CMK (cell line): Measurements from ENCODE around the gene SCAF8.
"Not testable (repeated sequence)": the region's sequence is repeated elsewhere in the genome, so short reads cannot be mapped to it uniquely, and the experiment has no call there.

Experiments used
- DNase-seq: peaks from one replicate; pipeline ENCODE4 v3.0.0-alpha.2; 2010; ENCODE audit warnings: low read depth

The SCAF8 gene

GRCh38 chr6:154733626-154734382 lies 588 bp downstream of the SCAF8 start:
- peak; percentile 82 for DNase-seq

GRCh38 chr6:154736618-154737259 lies 3.5 kb downstream of the SCAF8 start:
- DNase-seq: no peak

GRCh38 chr6:154737424-154737823 lies 4.2 kb downstream of the SCAF8 start:
- DNase-seq: no peak

GRCh38 chr6:154738551-154738961 lies 5.3 kb downstream of the SCAF8 start:
- no peak for DNase-seq

- no peak for DNase-seq
Measured at GRCh38 chr6:154740658-154741057, 7.4 kb downstream of the SCAF8 start.

- no peak for DNase-seq
Measured at GRCh38 chr6:154742891-154743290, 9.7 kb downstream of the SCAF8 start.

- DNase-seq: not testable (repeated sequence)
Measured at GRCh38 chr6:154744029-154744745, 11.0 kb downstream of the SCAF8 start.

- DNase-seq: no peak
Measured at GRCh38 chr6:154745243-154745642, 12.0 kb downstream of the SCAF8 start.

GRCh38 chr6:154749341-154749740 lies 16.1 kb downstream of the SCAF8 start:
- DNase-seq: no peak

- DNase-seq: no peak
Measured at GRCh38 chr6:154751011-154751800, 18.0 kb downstream of the SCAF8 start.

GRCh38 chr6:154752022-154752421 lies 18.8 kb downstream of the SCAF8 start:
- DNase-seq: no peak

- DNase-seq: no peak
Measured at GRCh38 chr6:154754152-154754551, 20.9 kb downstream of the SCAF8 start.

GRCh38 chr6:154757352-154758050 lies 24.3 kb downstream of the SCAF8 start:
- no peak for DNase-seq

GRCh38 chr6:154758125-154758524 lies 24.9 kb downstream of the SCAF8 start:
- no peak for DNase-seq

- DNase-seq: no peak
Measured at GRCh38 chr6:154763650-154764049, 30.4 kb downstream of the SCAF8 start.

- DNase-seq: no peak
Measured at GRCh38 chr6:154765273-154765672, 32.1 kb downstream of the SCAF8 start.

- no peak for DNase-seq
Measured at GRCh38 chr6:154766288-154766687, 33.1 kb downstream of the SCAF8 start.

- no peak for DNase-seq
Measured at GRCh38 chr6:154767003-154767723, 33.9 kb downstream of the SCAF8 start.

- no peak for DNase-seq
Measured at GRCh38 chr6:154768280-154768679, 35.1 kb downstream of the SCAF8 start.

GRCh38 chr6:154773610-154774089 lies 40.4 kb downstream of the SCAF8 start:
- DNase-seq: no peak

- DNase-seq: not testable (repeated sequence)
Measured at GRCh38 chr6:154779157-154779556, 45.9 kb downstream of the SCAF8 start.
